ENCODE data around the gene C20orf96.
"Not testable (repeated sequence)": the region's sequence is repeated elsewhere in the genome, so short reads cannot be mapped to it uniquely, and the experiment has no call there.

C20orf96 gene

GRCh38 chr20:290084-290831 is at the start of gene C20orf96:
Gene C20orf96 (minus strand): TSS chr20:290750. CDS start chr20:290610, 140 bp downstream.
- DNase-seq = peak; percentile 92
- in situ Hi-C loops (cut with MboI; ENCODE audit: low pct_unique_long_range_greater_than_20kb, low sequenced_read_pairs) = no loop called here

DNA sequence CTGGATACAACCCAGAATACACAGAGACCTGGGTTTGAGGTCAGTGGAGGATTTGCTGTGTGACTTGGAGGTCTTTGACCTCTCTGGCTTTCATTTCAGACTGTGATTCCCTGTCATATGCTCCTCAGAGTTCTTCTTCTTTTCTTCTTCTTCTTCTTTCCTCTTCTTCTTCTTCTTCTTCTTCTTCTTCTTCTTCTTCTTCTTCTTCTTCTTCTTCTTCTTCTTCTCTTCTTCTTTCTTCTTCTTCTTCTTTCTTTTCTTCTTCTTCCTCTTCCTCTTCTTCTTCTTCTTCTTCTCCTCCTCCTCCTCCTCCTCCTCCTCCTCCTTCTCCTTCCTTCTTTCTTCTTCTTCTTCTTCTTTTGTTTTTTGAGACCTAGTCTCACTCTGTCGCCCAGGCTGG is 45.5 kb upstream of the C20orf96 start:
- DNase-seq; in situ Hi-C loops (cut with MboI; ENCODE audit: low pct_unique_long_range_greater_than_20kb, low sequenced_read_pairs): not testable (repeated sequence)

DNA sequence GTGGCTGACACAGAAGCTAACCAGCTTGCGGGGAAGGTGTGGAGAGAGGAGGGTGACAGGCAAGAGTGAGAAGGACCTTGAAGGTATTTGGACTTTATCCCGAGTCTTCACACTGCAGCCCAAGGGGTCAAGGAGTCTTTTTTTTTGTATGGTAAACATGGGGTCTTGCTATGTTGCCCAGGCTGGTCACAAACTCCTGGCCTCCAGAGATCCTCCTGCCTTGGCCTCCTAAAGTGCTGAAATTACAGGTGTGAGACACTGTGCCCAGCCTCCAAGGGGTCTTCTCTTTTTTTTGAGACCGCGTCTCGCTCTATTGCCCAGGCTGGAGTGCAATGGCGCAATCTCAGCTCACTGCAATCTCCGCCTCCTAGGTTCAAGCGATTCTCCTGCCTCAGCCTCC is 44.0 kb upstream of the C20orf96 start:
- no peak for DNase-seq
- in situ Hi-C loops (cut with MboI; ENCODE audit: low pct_unique_long_range_greater_than_20kb, low sequenced_read_pairs) = no loop called here

GRCh38 chr20:330233-331149 is 39.9 kb upstream of the C20orf96 start:
- DNase-seq = peak; percentile 82
- in situ Hi-C loops (cut with MboI; ENCODE audit: low pct_unique_long_range_greater_than_20kb, low sequenced_read_pairs) = no loop called here

DNA sequence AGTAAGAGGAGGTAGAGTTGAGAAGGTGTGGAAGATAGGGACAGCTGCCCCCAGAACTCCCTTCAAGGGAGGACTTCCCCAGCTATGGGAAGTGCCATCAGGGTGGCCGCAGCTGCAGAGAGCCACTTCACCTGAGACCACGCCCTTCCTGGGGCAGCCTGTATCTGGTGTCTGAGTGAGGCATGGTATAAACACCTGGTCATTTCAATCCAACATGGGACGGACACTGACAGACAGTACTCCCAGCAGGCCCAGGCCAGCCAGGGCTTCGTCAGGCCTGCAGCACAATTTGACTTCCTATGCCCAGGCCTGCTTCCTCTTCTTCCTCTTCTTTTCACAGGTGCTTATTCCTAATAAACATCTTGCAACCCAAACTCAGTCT is 39.3 kb upstream of the C20orf96 start:
- in situ Hi-C loops (cut with MboI; ENCODE audit: low pct_unique_long_range_greater_than_20kb, low sequenced_read_pairs) = no loop called here
- DNase-seq = no peak

GRCh38 chr20:328975-329695 is 38.6 kb upstream of the C20orf96 start:
- in situ Hi-C loops (cut with MboI; ENCODE audit: low pct_unique_long_range_greater_than_20kb, low sequenced_read_pairs) = no loop called here
- no peak for DNase-seq

DNA sequence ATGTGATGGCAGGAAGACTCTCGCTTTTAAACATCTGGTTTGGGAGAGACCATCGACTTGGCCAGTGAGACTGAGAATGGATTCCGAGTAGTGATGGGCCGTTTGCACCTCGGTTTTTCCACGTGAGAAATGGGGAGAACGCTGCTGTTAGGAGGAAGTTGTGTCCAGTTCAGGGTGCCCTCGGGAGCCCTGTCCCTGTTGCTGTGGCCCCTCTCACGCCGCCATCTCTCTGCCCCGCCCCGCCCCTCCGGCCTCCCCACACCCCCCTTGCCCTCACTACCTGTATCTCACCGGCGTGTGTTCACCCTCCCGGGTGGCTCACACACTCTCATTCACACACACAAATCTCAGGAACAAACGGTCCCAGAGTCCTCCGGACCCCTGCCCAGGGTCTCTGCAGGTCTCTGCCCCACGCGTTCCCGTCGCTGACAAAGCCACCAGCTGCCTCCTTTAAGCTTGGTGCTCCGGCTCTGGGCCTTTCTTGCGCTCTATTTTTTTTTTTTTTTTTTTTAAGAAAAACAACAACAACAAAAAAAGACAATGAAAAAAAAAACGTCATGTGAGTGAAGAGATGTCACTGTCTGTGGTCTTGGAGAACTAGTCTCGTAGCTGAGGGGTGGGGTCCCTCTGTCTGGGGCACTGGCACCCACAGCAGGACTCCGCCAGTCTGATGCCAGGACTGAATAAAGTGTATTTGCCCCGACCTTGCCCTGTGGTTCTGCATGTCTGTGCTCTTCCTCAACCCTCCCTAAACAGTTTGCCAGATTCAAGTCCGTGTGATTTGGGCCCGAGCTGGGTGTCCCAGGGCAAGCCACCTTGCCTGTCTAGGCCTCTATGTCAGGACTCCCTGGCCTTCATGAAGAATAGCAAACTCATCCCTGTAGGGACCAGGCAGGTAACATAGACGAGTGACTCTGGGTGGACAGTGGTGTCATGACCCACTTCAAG is 37.8 kb upstream of the C20orf96 start:
- in situ Hi-C loops (cut with MboI; ENCODE audit: low pct_unique_long_range_greater_than_20kb, low sequenced_read_pairs) = no loop called here
- no peak for DNase-seq

DNA sequence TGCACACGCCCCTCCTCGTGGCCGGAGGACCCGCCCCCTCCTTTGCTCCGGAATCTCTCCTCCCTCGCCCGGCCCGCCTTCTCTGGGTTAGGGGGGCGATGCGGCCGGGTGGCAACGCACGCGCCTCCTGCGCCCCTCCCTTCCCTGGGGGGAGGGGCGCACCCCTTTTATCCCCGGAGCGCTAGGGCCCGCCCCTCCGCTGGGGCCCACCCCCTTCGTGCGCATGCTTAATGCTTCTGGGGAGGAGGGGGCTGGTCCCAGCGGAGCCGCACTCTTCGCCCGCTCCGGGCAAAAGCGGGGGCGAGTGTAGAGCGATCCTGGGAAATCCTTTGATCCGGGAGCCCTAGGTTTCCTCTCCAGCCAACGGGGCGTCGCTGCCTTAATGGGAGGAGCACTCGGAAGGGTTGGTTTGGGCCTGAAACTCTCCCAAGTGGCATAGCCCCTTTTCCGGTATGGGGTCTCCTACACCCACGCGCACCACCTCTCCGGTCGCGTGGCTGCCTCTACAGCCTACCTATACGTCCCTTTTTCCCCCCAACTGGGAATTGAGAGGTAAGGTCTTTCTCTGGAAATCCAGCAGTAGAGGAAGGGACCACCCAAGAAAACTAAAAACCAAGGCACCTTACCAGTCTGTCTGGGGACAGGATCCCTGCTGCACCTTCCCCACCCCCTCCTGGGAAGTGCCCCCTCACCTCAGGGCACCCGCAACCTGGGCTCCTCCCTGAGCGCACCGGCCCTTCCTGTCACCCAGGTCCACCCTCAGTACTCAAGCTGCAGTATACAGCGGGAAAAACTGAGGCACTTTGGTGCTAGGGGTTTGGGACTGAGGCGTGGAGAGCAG is 36.9 kb upstream of the C20orf96 start:
- in situ Hi-C loops (cut with MboI; ENCODE audit: low pct_unique_long_range_greater_than_20kb, low sequenced_read_pairs) = no loop called here
- peak; percentile 93 for DNase-seq

DNA sequence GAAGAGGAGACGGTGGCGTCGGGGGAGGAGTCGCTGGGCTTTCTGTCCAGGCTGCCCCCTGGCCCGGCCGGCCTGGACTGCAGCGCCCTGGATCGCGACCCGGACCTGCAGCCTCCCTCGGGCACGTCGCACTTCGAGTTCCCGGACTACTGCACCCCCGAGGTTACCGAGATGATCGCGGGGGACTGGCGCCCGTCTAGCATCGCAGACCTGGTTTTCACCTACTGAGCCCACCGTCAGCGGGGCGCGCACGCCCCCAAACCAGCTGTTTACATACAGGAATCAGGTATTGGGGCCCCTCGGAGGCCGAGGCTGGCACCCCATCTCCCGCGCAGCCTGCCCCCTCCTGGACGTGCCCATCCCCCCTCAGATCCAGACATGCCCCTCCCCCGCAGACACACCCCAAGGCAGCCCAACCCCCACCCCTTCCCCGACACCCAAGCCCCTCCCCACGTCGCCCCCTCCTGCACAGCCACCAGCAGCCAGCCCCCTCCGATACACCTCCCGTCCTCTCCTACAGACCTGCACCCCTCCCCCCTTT is 36.2 kb upstream of the C20orf96 start:
- peak; percentile 55 for DNase-seq
- in situ Hi-C loops (cut with MboI; ENCODE audit: low pct_unique_long_range_greater_than_20kb, low sequenced_read_pairs) = no loop called here

GRCh38 chr20:325889-326644 is 35.5 kb upstream of the C20orf96 start:
- peak; percentile 67 for DNase-seq
- in situ Hi-C loops (cut with MboI; ENCODE audit: low pct_unique_long_range_greater_than_20kb, low sequenced_read_pairs) = no loop called here

- DNase-seq = peak; percentile 96
- in situ Hi-C loops (cut with MboI; ENCODE audit: low pct_unique_long_range_greater_than_20kb, low sequenced_read_pairs) = no loop called here
Measured at GRCh38 chr20:325045-325888, 34.7 kb upstream of the C20orf96 start, which contains the start of gene SOX12. Gene SOX12 (plus strand): TSS chr20:325552. CDS start chr20:325925, 373 bp downstream.

DNA sequence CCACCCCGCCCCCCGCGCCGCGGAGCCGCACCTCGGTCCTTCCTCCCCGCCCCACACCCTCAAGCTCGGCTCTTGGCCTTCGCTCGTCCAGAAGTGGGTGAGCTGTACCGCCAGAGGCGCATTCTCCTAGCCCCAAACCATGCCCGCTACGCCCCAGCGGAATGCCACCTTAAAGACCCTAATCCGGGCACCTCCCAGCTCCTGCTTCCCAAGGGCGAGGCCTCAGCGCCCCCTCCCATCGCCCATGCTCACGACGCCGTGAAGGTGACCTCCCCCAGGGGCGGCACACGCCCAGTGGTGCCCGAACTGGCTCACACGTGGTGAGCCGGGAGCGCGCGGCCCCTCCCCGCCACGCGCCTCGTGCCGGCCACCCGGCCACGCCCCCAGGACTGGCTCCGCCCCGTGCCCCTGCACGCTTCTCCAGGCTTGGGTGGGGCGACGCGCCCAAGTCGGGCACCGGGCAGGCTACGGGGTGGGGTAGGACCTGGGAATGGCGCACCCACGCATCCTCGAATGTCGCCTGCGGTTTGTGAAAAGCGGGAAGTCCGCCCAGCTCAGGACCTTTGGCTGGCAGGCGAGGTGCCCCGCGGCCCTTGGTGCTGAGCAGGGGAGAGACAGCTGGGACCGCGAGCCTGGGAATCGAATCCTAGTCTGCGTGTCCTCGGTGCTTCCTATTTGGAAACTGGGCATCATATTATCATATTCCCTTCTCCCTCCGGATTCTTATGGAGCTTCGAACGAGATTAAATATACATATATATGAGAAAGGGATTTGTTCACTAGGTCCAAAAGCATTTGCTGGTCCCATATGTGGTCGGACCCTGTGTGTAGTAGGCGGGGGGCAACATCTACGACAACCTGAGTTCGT is 33.9 kb upstream of the C20orf96 start:
- in situ Hi-C loops (cut with MboI; ENCODE audit: low pct_unique_long_range_greater_than_20kb, low sequenced_read_pairs) = no loop called here
- peak; percentile 96 for DNase-seq

GRCh38 chr20:316316-317068 is 25.9 kb upstream of the C20orf96 start:
- in situ Hi-C loops (cut with MboI; ENCODE audit: low pct_unique_long_range_greater_than_20kb, low sequenced_read_pairs) = no loop called here
- no peak for DNase-seq

DNA sequence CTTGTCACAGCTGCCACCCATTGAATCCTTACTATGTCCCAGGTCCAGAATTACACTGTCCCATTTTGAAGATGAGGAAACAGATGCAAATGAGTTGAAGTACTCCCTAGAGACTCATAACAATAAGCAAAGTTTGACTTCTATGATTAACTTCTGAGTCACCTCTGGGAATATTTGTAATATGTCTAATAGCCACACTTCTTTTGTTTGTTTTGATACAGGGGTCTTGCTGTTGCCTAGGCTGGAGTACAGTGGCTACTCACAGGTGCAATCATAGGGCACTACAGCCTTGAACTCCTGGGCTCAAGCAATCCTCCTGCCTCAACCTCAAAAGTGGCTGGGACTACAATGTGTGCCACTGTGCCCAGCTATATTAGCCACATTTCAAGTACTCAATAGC is 23.4 kb upstream of the C20orf96 start:
- in situ Hi-C loops (cut with MboI; ENCODE audit: low pct_unique_long_range_greater_than_20kb, low sequenced_read_pairs) = no loop called here
- no peak for DNase-seq

All from KBM-7 (cell line).